Hepatocyte (in vitro differentiated cells): ENCODE results near the gene RPS6KA4. TPM values are rescaled to one million over a fixed set of nuclear protein-coding genes. Genes with fewer than 3 reads are reported as not detected.
"Not testable (repeated sequence)": the region's sequence is repeated elsewhere in the genome, so short reads cannot be mapped to it uniquely, and the experiment has no call there.

ENCODE experiments used
- DNase-seq: peaks from one replicate; pipeline ENCODE4 v3.0.0-alpha.2; 2016; ENCODE audit warnings: low spot score
- H2AFZ ChIP-seq: fragments of 200-600 bp; sonication (generic); 2 replicates; pipeline ENCODE4 v1.6.0; 2016; ENCODE audit warnings: antibody characterized with exemption, mild to moderate bottlenecking
- H3K27ac ChIP-seq: fragments of 200-600 bp; sonication (generic); 2 replicates; pipeline ENCODE4 v1.5.1; 2016; ENCODE audit warnings: mild to moderate bottlenecking
- H3K27me3 ChIP-seq: fragments of 200-600 bp; sonication (generic); 2 replicates; pipeline ENCODE4 v1.6.1; 2016
- H3K36me3 ChIP-seq: fragments of 200-600 bp; sonication (generic); replicated peaks from 2 replicates; pipeline ENCODE4 v1.5.1; 2016; ENCODE audit warnings: low read depth; ENCODE audit not compliant: insufficient read depth
- H3K4me1 ChIP-seq: fragments of 200-600 bp; sonication (generic); 2 replicates; pipeline ENCODE4 v1.5.1; 2016; ENCODE audit warnings: mild to moderate bottlenecking, moderate library complexity; ENCODE audit not compliant: insufficient read depth
- H3K4me2 ChIP-seq: fragments of 200-600 bp; sonication (generic); 2 replicates; pipeline ENCODE4 v1.6.0; 2016
- H3K4me3 ChIP-seq: fragments of 200-600 bp; sonication (generic); 2 replicates; pipeline ENCODE4 v1.5.1; 2016; ENCODE audit warnings: mild to moderate bottlenecking
- H3K79me2 ChIP-seq: fragments of 200-600 bp; sonication (generic); 2 replicates; pipeline ENCODE4 v1.6.0; 2017; ENCODE audit warnings: mild to moderate bottlenecking
- H3K9me2 ChIP-seq: fragments of 200-600 bp; sonication (generic); replicated peaks from 2 replicates; pipeline ENCODE4 v1.6.0; 2017; ENCODE audit warnings: mild to moderate bottlenecking; ENCODE audit not compliant: insufficient read depth
- H3K9me3 ChIP-seq: fragments of 200-600 bp; sonication (generic); 2 replicates; pipeline ENCODE4 v1.5.1; 2016; ENCODE audit warnings: low read depth, mild to moderate bottlenecking
- H4K20me1 ChIP-seq: fragments of 200-600 bp; sonication (generic); 2 replicates; pipeline ENCODE4 v1.6.0; 2016; ENCODE audit warnings: mild to moderate bottlenecking; ENCODE audit not compliant: insufficient read depth, poor library complexity, severe bottlenecking
- CTCF ChIP-seq: fragments of 200-600 bp; sonication (generic); IDR thresholded peaks from 2 replicates; pipeline ENCODE4 v1.5.1; 2016; ENCODE audit warnings: antibody characterized with exemption, mild to moderate bottlenecking; ENCODE audit not compliant: poor library complexity
- EZH2 ChIP-seq: fragments of 200-600 bp; sonication (generic); IDR thresholded peaks from 2 replicates; pipeline ENCODE4 v1.6.1; 2016; ENCODE audit warnings: antibody characterized with exemption, mild to moderate bottlenecking, borderline replicate concordance
- EZH2phosphoT487 ChIP-seq: fragments of 200-600 bp; sonication (generic); IDR thresholded peaks from one replicate; pipeline ENCODE4 v1.6.1; 2018; ENCODE audit warnings: antibody characterized with exemption, mild to moderate bottlenecking, low read depth, moderate library complexity; ENCODE audit not compliant: unreplicated experiment, severe bottlenecking
- WGBS: methylation state at CpG from one replicate; pipeline ENCODE4 v1.1.6; 2016; ENCODE audit warnings: low lambda C conversion rate; ENCODE audit errors: missing lambda C conversion rate; 5-methylcytosine and 5-hydroxymethylcytosine counted together
- polyA plus RNA-seq: library from polyadenylated mRNA; unstranded; fragments of >200 nt; fragmentation: Nextera tagmentation; extraction: Ambion mirVana; gene quantifications from 2 replicates; pipeline ENCODE4 v1.2.1, GENCODE V29; 2016
- total RNA-seq: library from RNA; depleted of rRNA; stranded (reverse); fragments of >200 nt; gene quantifications from 2 replicates; pipeline ENCODE4 v1.2.3, GENCODE V29; 2014

The RPS6KA4 gene
- total and polyA plus RNA-seq, 2 experiments from 2014 or later = 35.9 to 44.0 TPM

- Histone ChIP-seq H3K36me3 (no peaks in the 10 kb centered on the region), H3K4me3 (no peak overlapping the region), H2AFZ (no peak overlapping the region), H3K9me3 (no peaks in the 10 kb centered on the region), H3K79me2 (peaks cover 53% of the 10 kb centered on the region), H3K27me3 (no peaks in the 10 kb centered on the region), H4K20me1 (no peaks in the 10 kb centered on the region), H3K27ac (no peak overlapping the region), H3K4me2 (no peak overlapping the region), H3K9me2 (no peaks in the 10 kb centered on the region), H3K4me1 (peaks cover 9% of the 10 kb centered on the region)
- no peak for TF ChIP-seq EZH2phosphoT487
- TF ChIP-seq CTCF = no peak
- TF ChIP-seq EZH2 = no peak
- DNase-seq = peak; percentile 8
- WGBS = 89% methylated on average over 19 of the region's 19 CpGs
These were observed 44.7 kb upstream of the RPS6KA4 start for GRCh38 chr11:64314146-64314804.

- DNase-seq = peak; percentile 6
- H3K9me3 ChIP-seq = no peaks in the 10 kb centered on the region
- no peak overlapping the region for H3K4me2 ChIP-seq
- WGBS = 90% methylated on average over 23 of the region's 24 CpGs
- no peaks in the 10 kb centered on the region for H3K9me2 ChIP-seq
- H3K79me2 ChIP-seq = peaks cover 50% of the 10 kb centered on the region
- no peak overlapping the region for H3K27ac ChIP-seq
- no peak for TF ChIP-seq CTCF
- no peak for TF ChIP-seq EZH2
- TF ChIP-seq EZH2phosphoT487 = no peak
- no peaks in the 10 kb centered on the region for H3K27me3 ChIP-seq
- no peaks in the 10 kb centered on the region for H4K20me1 ChIP-seq
- no peak overlapping the region for H2AFZ ChIP-seq
- peaks cover 10% of the 10 kb centered on the region for H3K4me1 ChIP-seq
- no peak overlapping the region for H3K4me3 ChIP-seq
- H3K36me3 ChIP-seq = no peaks in the 10 kb centered on the region
These were observed 44.0 kb upstream of the RPS6KA4 start for GRCh38 chr11:64314805-64315561.

- H3K4me2 ChIP-seq = peak overlapping the region; percentile 79
- not testable (repeated sequence) for H3K4me3 ChIP-seq, H3K36me3 ChIP-seq
These were observed 43.1 kb upstream of the RPS6KA4 start for GRCh38 chr11:64315667-64316526.

More at GRCh38 chr11:64315667-64316526, 43.1 kb upstream of the RPS6KA4 start:
- not testable (repeated sequence) for H4K20me1 ChIP-seq, H3K27me3 ChIP-seq, H3K9me2 ChIP-seq, H2AFZ ChIP-seq, H3K9me3 ChIP-seq
- Histone ChIP-seq H3K4me1 (peaks cover 16% of the 10 kb centered on the region), H3K79me2 (peaks cover 45% of the 10 kb centered on the region), H3K27ac (peak overlapping the region; percentile 98)
- 86% methylated on average over 22 of the region's 25 CpGs for WGBS
- DNase-seq = peak; percentile 2
